ENCODE data around the gene PRRC1. TPM values are rescaled to one million over a fixed set of nuclear protein-coding genes. Genes with fewer than 3 reads are reported as not detected.
"Not testable (repeated sequence)": the region's sequence is repeated elsewhere in the genome, so short reads cannot be mapped to it uniquely, and the experiment has no call there.

The PRRC1 gene
- polyA plus RNA-seq, 3 donors from 2014 or later: 18.2 to 36.5 (median 36.3) TPM

DNA sequence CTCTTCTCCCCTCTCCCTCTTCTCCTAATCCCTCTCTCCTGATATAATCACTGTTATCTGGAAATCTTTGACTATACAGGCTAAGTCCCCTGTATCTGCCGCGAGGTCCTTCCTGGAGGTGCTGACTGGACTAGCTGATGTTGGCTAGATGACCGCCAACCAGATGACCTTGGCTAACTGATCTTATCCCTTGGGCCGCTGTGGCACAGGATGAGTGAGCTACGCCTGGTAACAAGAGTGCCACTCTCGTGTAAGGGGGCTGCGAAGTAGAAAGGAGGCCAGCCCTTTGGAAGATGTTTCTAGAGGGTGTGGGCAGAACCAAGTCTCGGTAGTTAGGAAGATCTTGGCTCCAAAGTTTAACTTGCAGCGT, 345 bp upstream of the PRRC1 start:
- Mint-ChIP-seq H3K27ac (peak overlapping the region; percentile 29 to 83 (median 64)), H3K4me3 (peak overlapping the region; percentile 84 to 88 (median 87)), H3K36me3 (peaks cover 7 to 17% (median 15%) of the 10 kb centered on the region in 3 donors), H3K27me3 (ENCODE audit: low read depth in 3 of 3) (peaks cover 0 to 4% (median 1%) of the 10 kb centered on the region in 3 donors), H3K4me1 (peaks cover 28 to 45% of the 10 kb centered on the region in 2 donors), H3K9me3 (peaks cover 0 to 2% (median 0%) of the 10 kb centered on the region in 6 donors)
- no peak for DNase-seq

DNA sequence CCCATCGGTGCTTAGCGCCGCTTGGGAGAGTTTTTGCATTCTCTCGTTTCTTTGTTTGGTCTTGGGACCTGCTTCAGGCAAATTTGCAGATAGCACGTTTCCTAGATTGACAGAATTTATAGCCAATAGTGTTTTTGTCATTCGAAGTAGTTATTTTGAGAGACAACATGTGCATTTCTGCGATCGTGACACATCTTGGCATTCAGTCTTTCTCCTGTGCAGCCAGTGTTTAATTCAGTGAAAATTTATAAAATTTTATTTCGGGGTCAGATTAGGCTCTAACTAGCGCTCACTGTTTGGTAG, 830 bp downstream of the PRRC1 start:
- H3K27ac Mint-ChIP-seq: peak overlapping the region; percentile 49 to 81 (median 67)
- DNase-seq: peak in 1 of 3 donors; percentile 49
- H3K36me3 Mint-ChIP-seq: peaks cover 7 to 17% (median 15%) of the 10 kb centered on the region in 3 donors
- H3K9me3 Mint-ChIP-seq: peaks cover 0 to 2% (median 0%) of the 10 kb centered on the region in 6 donors
- peaks cover 0 to 1% (median 0%) of the 10 kb centered on the region in 3 donors for H3K27me3 Mint-ChIP-seq (ENCODE audit: low read depth in 3 of 3)
- H3K4me1 Mint-ChIP-seq: peaks cover 28 to 45% of the 10 kb centered on the region in 2 donors
- peak overlapping the region; percentile 84 to 87 (median 86) for H3K4me3 Mint-ChIP-seq

DNA sequence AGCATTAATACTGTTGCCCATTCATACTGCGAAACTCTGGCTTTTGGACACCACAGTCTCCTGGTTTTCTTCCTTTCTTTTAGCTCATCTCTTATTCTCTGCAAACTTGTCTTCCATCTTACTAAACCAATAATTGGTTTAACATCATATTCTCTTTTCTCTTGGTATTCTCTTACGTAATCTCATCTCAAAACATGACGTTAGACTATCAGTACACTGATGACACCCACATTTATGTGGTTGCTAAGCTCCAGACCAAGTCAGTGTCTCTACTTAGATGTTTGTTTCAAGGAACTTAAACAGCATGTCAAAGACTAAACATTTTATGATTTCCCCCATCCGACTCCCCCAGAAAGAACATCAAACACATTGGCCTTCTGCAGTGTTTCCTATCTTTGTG, 2.1 kb downstream of the PRRC1 start:
- H3K4me3 Mint-ChIP-seq: peak overlapping the region; percentile 22 to 87 (median 55)
- H3K36me3 Mint-ChIP-seq: peaks cover 10 to 20% (median 18%) of the 10 kb centered on the region in 3 donors
- peaks cover 0 to 2% (median 0%) of the 10 kb centered on the region in 6 donors for H3K9me3 Mint-ChIP-seq
- H3K4me1 Mint-ChIP-seq: peaks cover 28 to 48% of the 10 kb centered on the region in 2 donors
- DNase-seq: no peak
- H3K27me3 Mint-ChIP-seq (ENCODE audit: low read depth in 3 of 3): peaks cover 0 to 1% (median 0%) of the 10 kb centered on the region in 3 donors
- H3K27ac Mint-ChIP-seq: peak overlapping the region in 4 of 6 donors; percentile 18 to 62 (median 28)

DNA sequence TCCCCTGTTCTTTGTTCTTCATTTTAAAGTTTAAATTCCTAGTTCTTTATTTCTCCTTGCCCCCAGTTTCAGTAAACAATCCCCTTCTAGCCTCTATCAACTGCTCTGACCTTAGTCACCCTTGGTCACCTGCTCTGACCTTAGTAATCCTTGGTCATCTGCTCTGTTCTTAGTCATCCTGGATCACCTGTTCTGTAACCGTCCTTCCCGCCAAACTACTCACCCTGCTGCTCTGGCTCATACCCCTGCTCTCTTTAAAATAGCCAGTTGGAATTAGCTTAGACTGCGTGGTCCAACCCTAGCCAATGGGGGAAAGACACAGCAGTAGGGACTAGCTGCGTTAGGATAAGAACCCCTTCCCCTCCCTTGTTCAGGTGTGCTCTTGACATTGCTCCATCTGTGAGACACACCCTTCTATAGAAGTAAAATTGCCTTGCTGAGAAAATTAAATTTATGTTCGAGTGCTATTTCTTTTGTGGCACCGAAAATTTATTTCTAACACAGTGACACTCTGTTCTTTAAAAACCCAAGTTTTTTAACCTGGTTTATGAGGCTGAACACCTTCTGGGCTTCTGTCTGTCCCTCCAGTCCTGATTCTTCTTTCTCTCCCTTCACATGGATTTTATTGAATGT, 3.8 kb downstream of the PRRC1 start:
- Mint-ChIP-seq H3K36me3 (peaks cover 26 to 34% (median 32%) of the 10 kb centered on the region in 3 donors), H3K4me3 (no peak overlapping the region), H3K27me3 (ENCODE audit: low read depth in 3 of 3) (no peaks in the 10 kb centered on the region), H3K4me1 (peaks cover 28 to 50% of the 10 kb centered on the region in 2 donors), H3K27ac (peak overlapping the region in 2 of 6 donors; percentile 25 to 37), H3K9me3 (peaks cover 0 to 2% (median 0%) of the 10 kb centered on the region in 6 donors)
- DNase-seq: no peak

DNA sequence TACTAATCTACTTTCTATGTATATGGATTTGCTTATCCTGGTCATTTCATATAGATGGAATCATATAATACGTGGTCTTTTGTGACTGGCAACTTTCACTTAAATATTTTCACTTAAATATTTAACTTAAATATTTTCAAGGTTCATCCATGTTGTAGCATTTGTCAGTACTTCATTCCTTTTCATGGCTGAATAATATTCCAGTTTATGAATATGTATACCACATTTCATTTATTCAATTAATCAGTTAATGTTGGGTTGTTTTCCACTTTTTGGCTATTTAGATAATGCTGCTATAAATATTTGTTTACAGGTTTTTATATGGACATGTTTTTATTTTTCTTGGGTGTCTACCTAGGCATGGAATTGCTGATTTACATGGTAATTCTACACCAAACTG, 7.7 kb downstream of the PRRC1 start:
- DNase-seq: no peak
- H3K27me3 Mint-ChIP-seq (ENCODE audit: low read depth in 3 of 3): no peaks in the 10 kb centered on the region
- H3K27ac Mint-ChIP-seq: no peak overlapping the region
- no peak overlapping the region for H3K4me3 Mint-ChIP-seq
- peaks cover 36 to 53% (median 48%) of the 10 kb centered on the region in 3 donors for H3K36me3 Mint-ChIP-seq
- H3K4me1 Mint-ChIP-seq: peaks cover 9 to 27% of the 10 kb centered on the region in 2 donors
- H3K9me3 Mint-ChIP-seq: peaks cover 0 to 2% (median 0%) of the 10 kb centered on the region in 6 donors

DNA sequence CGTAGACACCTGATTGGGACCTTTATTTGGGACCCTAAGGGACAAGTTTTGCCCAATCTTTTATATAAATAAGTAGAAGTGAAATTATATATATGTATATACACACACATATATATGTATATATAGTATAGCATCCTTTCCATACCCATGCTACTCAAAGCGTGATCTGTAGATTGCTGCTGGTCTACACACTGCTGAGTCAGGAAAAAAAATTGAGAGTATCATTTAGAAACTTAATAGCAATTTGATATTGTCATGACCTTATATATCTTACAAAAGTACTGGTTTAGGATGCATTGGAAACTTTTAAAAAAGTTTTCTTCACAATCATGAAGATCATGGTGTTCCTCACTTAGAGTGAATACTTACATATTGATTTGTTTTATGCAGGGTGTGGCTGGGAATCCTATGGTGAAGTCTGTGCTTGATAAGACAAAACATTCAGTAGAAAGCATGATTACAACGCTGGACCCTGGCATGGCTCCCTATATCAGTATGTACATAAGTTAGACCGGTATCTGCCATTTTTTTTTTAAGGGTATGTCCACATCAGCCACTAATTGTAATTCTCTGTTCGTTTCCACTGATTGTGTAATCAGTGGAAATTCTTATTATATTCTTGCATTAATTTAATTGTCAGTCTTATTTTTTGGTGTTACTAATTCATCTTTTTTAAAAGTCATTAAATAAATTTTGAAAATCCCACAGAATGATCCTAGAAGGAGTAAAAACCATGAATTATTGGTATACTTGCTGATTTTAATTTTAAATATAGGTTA, 12.7 kb downstream of the PRRC1 start:
- H3K4me1 Mint-ChIP-seq: peaks cover 0 to 4% of the 10 kb centered on the region in 2 donors
- no peak for DNase-seq
- H3K9me3 Mint-ChIP-seq: no peaks in the 10 kb centered on the region
- H3K36me3 Mint-ChIP-seq: peaks cover 44 to 54% (median 46%) of the 10 kb centered on the region in 3 donors
- no peaks in the 10 kb centered on the region for H3K27me3 Mint-ChIP-seq (ENCODE audit: low read depth in 3 of 3)
- H3K4me3 Mint-ChIP-seq: no peak overlapping the region
- no peak overlapping the region for H3K27ac Mint-ChIP-seq

DNA sequence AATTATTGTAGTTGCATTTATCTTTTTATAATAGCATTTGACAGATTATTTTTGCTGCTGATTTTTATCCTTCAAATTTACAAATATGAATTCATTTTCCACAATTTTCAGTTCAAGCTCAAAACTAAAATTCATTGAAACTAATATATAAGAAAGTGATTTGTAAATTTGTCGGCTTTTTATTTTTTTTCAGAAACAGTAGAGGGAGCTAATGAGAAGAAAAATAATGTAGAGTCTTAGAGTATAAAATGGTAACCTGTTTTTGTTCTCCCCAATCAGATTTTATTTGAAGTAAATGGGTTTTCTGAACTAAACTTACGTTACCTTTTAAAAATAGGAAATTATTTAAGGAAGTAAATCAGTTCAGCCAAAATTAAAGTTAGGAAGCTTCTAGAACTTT, 19.2 kb downstream of the PRRC1 start:
- Mint-ChIP-seq H3K27ac (no peak overlapping the region), H3K27me3 (ENCODE audit: low read depth in 3 of 3) (no peaks in the 10 kb centered on the region), H3K36me3 (peaks cover 43 to 63% (median 45%) of the 10 kb centered on the region in 3 donors), H3K4me1 (peaks cover 0 to 6% of the 10 kb centered on the region in 2 donors), H3K9me3 (peaks cover 0 to 2% (median 0%) of the 10 kb centered on the region in 6 donors), H3K4me3 (no peak overlapping the region)
- no peak for DNase-seq

DNA sequence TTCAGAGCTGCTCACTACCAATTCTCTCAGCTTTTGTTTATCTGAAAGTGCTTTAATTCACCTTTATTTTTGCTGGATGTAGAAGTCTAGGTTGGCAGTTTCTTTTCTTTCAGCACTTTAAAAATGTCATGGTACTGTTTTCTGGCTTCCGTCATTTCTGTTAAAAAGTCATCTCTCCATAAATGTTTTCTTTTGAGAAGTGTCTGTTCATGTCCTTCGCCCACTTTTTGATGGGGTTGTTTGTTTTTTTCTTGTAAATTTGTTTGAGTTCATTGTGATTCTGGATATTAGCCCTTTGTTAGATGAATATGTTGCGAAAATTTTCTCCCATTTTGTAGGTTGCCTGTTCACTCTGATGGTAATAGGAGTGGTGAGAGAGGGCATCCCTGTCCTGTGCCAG, 23.1 kb downstream of the PRRC1 start:
- Mint-ChIP-seq H3K36me3 (peaks cover 31 to 46% (median 34%) of the 10 kb centered on the region in 3 donors), H3K27ac (peak overlapping the region in 1 of 6 donors; percentile 21)
- not testable (repeated sequence) for H3K9me3 Mint-ChIP-seq; H3K27me3 Mint-ChIP-seq (ENCODE audit: low read depth in 3 of 3); DNase-seq; H3K4me1 Mint-ChIP-seq; H3K4me3 Mint-ChIP-seq

DNA sequence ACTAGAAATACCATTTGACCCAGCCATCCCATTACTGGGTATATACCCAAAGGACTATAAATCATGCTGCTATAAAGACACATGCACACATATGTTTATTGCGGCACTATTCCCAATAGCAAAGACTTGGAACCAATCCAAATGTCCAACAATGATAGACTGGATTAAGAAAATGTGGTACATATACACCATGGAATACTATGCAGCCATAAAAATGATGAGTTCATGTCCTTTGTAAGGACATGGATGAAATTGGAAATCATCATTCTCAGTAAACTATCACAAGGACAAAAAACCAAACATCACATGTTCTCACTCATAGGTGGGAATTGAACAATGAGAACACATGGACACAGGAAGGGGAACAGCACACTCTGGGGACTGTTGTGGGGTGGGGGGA, 27.8 kb downstream of the PRRC1 start:
- H3K27ac Mint-ChIP-seq: not testable (repeated sequence)
- H3K36me3 Mint-ChIP-seq: peaks cover 27 to 55% (median 29%) of the 10 kb centered on the region in 3 donors

DNA sequence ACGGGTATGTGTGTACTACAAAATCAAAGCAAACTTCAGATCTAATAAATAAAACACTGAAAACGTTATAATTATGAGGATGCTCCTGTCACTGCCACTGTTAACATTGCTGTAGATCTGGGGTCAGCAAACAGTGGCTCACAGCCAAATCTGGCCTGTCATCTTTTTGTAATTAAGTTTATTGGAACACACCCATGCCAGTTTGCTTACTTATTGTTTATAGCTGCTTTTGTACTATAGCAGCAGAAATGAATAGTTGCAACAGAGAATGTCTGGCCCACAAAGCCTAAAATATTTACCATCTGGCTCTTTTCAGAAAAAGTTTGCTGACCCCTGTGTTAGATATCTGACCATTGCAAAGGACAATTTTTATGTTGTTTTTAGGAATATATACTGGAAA, 32.1 kb downstream of the PRRC1 start:
- peaks cover 0 to 2% (median 0%) of the 10 kb centered on the region in 6 donors for H3K9me3 Mint-ChIP-seq
- peaks cover 22 to 67% (median 25%) of the 10 kb centered on the region in 3 donors for H3K36me3 Mint-ChIP-seq
- DNase-seq: no peak
- no peak overlapping the region for H3K27ac Mint-ChIP-seq
- peaks cover 7 to 12% of the 10 kb centered on the region in 2 donors for H3K4me1 Mint-ChIP-seq
- peaks cover 0 to 4% (median 2%) of the 10 kb centered on the region in 3 donors for H3K27me3 Mint-ChIP-seq (ENCODE audit: low read depth in 3 of 3)
- H3K4me3 Mint-ChIP-seq: no peak overlapping the region

More for the DNA sequence above, 27.8 kb downstream of the PRRC1 start:
- H3K27me3 Mint-ChIP-seq (ENCODE audit: low read depth in 3 of 3); DNase-seq; H3K4me3 Mint-ChIP-seq; H3K9me3 Mint-ChIP-seq: not testable (repeated sequence)
- peaks cover 7 to 12% of the 10 kb centered on the region in 2 donors for H3K4me1 Mint-ChIP-seq

DNA sequence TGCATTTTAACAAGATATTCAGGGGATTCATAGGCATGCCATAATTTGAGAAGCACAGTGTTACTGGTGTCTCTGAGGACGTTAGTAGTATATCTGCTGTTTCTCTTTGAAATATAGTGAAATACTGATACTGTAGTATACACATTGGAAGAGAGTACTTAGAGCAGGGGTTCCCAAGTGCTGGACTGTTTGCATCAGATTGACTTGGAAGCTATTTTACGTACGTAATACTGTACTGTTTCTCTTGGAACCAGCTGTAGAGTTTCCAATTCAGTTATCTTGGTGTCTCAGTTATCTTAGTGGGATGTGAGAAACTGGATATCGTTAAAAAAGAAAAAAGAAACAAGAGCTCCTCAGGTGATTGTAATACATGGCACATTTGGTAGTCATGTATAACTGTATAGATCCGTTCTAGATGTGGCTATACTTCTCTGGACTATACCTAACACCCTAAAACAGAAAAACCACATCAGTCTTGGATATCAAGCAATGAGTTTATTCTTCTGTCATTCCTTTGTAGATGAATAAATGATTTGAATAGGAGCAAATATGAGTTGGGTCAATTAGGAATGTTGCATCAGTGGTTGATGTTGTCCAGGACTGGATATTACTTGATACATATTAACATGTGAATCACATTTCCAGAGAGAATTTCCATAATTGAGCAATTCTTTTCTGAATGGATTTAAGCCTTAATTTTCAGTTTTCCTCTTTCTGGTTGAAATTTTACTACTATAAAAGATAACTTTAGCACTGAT, 33.4 kb downstream of the PRRC1 start:
- peaks cover 18 to 68% (median 23%) of the 10 kb centered on the region in 3 donors for H3K36me3 Mint-ChIP-seq
- DNase-seq: no peak
- peaks cover 0 to 4% (median 2%) of the 10 kb centered on the region in 3 donors for H3K27me3 Mint-ChIP-seq (ENCODE audit: low read depth in 3 of 3)
- peaks cover 0 to 2% (median 0%) of the 10 kb centered on the region in 6 donors for H3K9me3 Mint-ChIP-seq
- no peak overlapping the region for H3K27ac Mint-ChIP-seq
- H3K4me3 Mint-ChIP-seq: no peak overlapping the region
- H3K4me1 Mint-ChIP-seq: peaks cover 5 to 8% of the 10 kb centered on the region in 2 donors

DNA sequence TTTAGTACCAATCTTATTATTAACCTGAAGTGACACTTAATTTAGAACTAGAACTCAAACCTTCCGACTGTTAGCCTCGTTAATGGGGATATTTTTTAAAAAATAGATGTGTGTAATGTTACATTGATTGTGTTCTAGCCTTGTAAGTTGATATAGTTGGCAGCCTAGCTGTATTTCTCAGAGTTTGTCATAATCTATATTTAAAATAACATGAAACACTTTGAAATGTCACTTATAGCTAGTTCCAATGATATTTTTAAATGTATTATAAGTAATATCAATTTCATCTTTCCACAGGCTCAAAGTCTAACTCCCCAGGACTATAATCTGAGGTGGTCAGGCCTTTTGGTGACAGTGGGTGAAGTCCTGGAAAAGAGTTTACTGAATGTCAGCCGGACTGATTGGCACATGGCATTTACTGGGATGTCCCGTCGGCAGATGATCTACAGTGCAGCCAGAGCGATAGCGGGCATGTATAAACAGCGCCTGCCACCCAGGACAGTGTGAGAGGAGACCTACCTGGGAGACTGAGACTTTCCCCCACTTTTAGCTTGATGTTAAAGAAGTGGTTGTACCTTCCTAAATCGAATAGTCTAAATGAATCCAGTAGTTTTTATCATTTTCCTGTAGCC, 34.1 kb downstream of the PRRC1 start:
- peaks cover 0 to 2% (median 0%) of the 10 kb centered on the region in 3 donors for H3K27me3 Mint-ChIP-seq (ENCODE audit: low read depth in 3 of 3)

DNA sequence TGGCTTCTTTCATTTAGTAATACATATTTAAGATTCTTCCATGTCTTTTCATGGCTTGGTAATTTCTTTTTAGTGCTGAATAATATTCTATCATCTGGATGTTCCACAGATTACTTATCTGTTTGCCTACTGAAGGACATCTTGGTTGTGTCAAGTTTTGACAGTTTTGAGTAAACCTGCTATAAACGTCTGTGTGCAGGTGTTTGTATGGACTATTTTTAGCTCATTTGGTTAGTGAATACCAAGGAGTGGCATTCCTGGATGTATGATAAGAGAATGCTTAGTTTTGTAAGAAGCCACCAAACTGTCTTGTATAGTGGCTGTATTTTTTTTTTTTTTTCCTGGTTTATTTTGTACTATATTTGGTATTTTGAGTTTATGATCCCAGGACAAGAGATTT, 38.4 kb downstream of the PRRC1 start:
- peaks cover 8 to 38% (median 10%) of the 10 kb centered on the region in 3 donors for H3K36me3 Mint-ChIP-seq
- no peak overlapping the region for H3K4me3 Mint-ChIP-seq
- no peaks in the 10 kb centered on the region for H3K4me1 Mint-ChIP-seq
- no peak for DNase-seq
- H3K27me3 Mint-ChIP-seq (ENCODE audit: low read depth in 3 of 3): peaks cover 0 to 2% (median 0%) of the 10 kb centered on the region in 3 donors
- no peak overlapping the region for H3K27ac Mint-ChIP-seq
- no peaks in the 10 kb centered on the region for H3K9me3 Mint-ChIP-seq

More for the DNA sequence above, 34.1 kb downstream of the PRRC1 start:
- Mint-ChIP-seq H3K4me1 (peaks cover 0 to under 1% of the 10 kb centered on the region in 2 donors), H3K4me3 (no peak overlapping the region), H3K9me3 (no peaks in the 10 kb centered on the region), H3K27ac (no peak overlapping the region), H3K36me3 (peaks cover 11 to 61% (median 19%) of the 10 kb centered on the region in 3 donors)
- DNase-seq: no peak

Measured in immature natural killer cell (primary cell).